GM23338 (cell line): ENCODE data around the gene EFCAB12.

Experiments
- CREB1 ChIP-seq: fragments of 250-450 bp; sonication (Bioruptor Pico); IDR thresholded peaks from 2 replicates; pipeline ENCODE4 v1.5.0; 2020; ENCODE audit warnings: low read depth, mild to moderate bottlenecking, moderate library complexity
- CTCF ChIP-seq, 2 experiments: fragments of 200-600 bp in 1 of 2; sonication (generic) in 1 of 2; conservative IDR thresholded peaks; 2 replicates each; pipeline versions ENCODE4 v1.5.1 to v1.6.1; 2016 to 2017; ENCODE audit warnings: antibody characterized with exemption in 2 of 2, low read depth in 2 of 2, mild to moderate bottlenecking in 2 of 2, moderate library complexity in 1 of 2
- ETS1 ChIP-seq: IDR thresholded peaks from 2 replicates; pipeline ENCODE4 v1.6.1; 2016; ENCODE audit warnings: antibody characterized with exemption
- EZH2 ChIP-seq: fragments of 200-600 bp; sonication (generic); IDR thresholded peaks from one replicate; pipeline ENCODE4 v1.8.0; 2017; ENCODE audit warnings: antibody characterized with exemption, mild to moderate bottlenecking, low read depth; ENCODE audit not compliant: unreplicated experiment
- EZH2phosphoT487 ChIP-seq: fragments of 200-600 bp; sonication (generic); IDR thresholded peaks from one replicate; pipeline ENCODE4 v1.8.1; 2018; ENCODE audit warnings: antibody characterized with exemption; ENCODE audit not compliant: unreplicated experiment
- JUNB ChIP-seq: IDR thresholded peaks from one replicate; pipeline ENCODE4 v1.6.1; 2016; ENCODE audit warnings: antibody characterized with exemption; ENCODE audit not compliant: unreplicated experiment
- POLR2AphosphoS5 ChIP-seq: IDR thresholded peaks from 2 replicates; pipeline ENCODE4 v1.6.1; 2016; ENCODE audit warnings: antibody characterized with exemption, low read depth
- REST ChIP-seq: IDR thresholded peaks from one replicate; pipeline ENCODE4 v1.6.1; 2018; ENCODE audit warnings: antibody characterized with exemption; ENCODE audit not compliant: unreplicated experiment
- STAT1 ChIP-seq: IDR thresholded peaks from one replicate; pipeline ENCODE4 v1.6.1; 2016; ENCODE audit warnings: antibody characterized with exemption; ENCODE audit not compliant: unreplicated experiment
- ZNF114 ChIP-seq: fragments of 250-450 bp; sonication (Bioruptor Pico); IDR thresholded peaks from 2 replicates; pipeline ENCODE4 v1.5.0; 2020; ENCODE audit warnings: mild to moderate bottlenecking, moderate library complexity
- ZNF331 ChIP-seq: fragments of 250-450 bp; sonication (Bioruptor Pico); IDR thresholded peaks from 2 replicates; pipeline ENCODE4 v1.5.0; 2020; ENCODE audit warnings: low read depth, mild to moderate bottlenecking, moderate library complexity
- ZNF462 ChIP-seq: fragments of 250-450 bp; sonication (Bioruptor Pico); IDR thresholded peaks from 2 replicates; pipeline ENCODE4 v1.5.0; 2020; ENCODE audit warnings: mild to moderate bottlenecking, moderate library complexity

GRCh38 chr3:129463094-129463493, 34.7 kb upstream of the EFCAB12 start:
- TF ChIP-seq CTCF (conservative IDR thresholded peaks at IDR 0.05; ENCODE audit: low read depth in 2 of 2) (no peak), JUNB (no peak), EZH2 (no peak), REST (no peak), POLR2AphosphoS5 (no peak), EZH2phosphoT487 (no peak), CREB1 (no peak), ETS1 (no peak), ZNF462 (CRISPR knock-in tag) (no peak), STAT1 (no peak), ZNF331 (CRISPR knock-in tag) (no peak), ZNF114 (CRISPR knock-in tag) (no peak)
